Activated CD8-positive, alpha-beta memory T cell treated with anti-CD3 and anti-CD28 coated beads, Interleukin-2, amount 50 U/mL, for 48 hours (primary cell): ENCODE measurements around the gene SLC22A15.
"Not testable (repeated sequence)": the region's sequence is repeated elsewhere in the genome, so short reads cannot be mapped to it uniquely, and the experiment has no call there.

Source experiments
- DNase-seq: peaks from one replicate; pipeline ENCODE4 v3.0.0-alpha.2; 2020

Gene SLC22A15

DNA sequence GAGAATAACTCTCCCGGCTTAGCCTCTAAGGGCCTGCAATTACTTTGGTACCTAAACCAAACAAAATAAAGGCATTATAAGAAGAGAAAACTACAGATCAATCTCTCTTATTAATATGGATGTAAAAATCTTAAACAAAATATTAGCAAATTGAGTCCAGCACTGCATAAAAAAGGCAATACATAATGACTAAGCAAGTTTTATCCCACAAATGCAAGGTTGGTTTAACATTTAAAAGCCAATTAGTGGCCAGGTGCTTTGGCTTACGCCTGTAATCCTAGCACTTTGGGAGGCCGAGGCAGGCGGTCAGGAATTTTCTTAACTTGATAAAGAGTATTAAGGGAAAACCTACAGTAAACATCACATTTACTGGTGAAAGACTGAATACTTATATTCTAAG lies 67.8 kb downstream of the SLC22A15 start:
- no peak for DNase-seq

DNA sequence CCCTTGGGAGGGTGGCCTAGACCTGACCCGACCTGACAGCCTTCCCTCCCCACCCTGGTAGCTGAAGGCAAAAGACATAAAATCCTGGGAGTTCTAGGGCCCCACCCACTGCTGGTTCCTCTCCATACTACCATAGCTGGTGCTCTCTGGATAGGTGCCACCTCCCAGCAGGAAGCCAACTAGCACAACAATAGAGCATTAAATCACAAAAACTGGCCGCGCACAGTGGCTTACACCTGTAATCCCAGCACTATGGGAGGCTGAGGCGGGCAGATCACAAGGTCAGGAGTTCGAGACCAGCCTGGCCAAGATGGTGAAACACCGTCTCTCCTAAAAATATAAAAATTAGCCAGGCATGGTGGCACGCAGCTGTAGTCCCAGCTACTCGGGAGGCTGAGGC lies 70.6 kb downstream of the SLC22A15 start:
- not testable (repeated sequence) for DNase-seq

DNA sequence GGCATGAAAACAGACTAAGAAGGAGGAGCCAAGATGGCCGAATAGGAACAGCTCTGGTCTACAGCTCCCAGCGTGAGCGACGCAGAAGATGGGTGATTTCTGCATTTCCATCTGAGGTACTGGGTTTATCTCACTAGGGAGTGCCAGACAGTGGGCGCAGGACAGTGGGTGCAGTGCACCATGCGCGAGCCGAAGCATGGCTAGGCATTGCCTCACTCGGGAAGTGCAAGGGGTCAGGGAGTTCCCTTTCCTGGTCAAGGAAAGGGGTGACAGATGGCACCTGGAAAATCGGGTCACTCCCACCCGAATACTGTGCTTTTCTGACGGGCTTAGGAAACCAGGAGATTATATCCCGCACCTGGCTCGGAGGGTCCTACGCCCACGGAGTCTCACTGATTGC lies 75.6 kb downstream of the SLC22A15 start:
- not testable (repeated sequence) for DNase-seq

DNA sequence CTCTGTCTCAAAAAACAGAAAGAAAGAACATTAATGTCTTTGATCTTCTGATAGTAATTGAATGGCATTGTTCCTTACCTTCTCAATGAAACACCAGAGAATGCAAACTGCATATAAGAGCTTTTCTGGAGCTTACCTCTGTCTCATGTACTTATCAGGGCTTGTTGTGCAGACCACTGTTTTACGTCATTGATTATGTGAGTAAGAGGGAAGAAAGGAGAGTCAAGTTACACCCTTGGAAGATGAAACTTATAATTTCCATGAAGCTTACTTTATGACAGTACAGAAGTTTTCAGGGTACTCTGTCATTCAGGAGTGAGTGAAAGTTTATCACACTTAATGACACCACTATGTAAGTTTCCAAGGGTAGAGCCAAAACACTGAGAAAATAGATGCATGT lies 85.9 kb downstream of the SLC22A15 start:
- no peak for DNase-seq

DNA sequence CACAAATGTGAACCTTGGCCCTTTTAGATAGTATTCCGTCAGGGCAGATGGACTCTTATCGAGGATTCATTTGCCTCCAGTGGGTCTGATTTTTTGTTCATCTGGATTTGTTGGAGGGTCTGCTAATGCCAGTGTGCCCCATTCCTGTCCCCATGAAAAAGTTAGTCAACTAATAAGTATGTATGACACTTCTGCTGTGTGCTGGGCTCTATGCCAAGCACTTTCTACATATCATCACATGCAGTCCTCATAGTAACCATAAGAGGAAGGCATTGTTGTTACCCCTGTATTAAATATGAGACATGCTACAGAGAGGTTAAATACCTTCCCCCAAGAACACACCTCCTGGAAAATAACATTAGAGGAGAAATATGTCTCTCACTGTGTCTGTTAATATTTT lies 88.3 kb downstream of the SLC22A15 start:
- DNase-seq: no peak

DNA sequence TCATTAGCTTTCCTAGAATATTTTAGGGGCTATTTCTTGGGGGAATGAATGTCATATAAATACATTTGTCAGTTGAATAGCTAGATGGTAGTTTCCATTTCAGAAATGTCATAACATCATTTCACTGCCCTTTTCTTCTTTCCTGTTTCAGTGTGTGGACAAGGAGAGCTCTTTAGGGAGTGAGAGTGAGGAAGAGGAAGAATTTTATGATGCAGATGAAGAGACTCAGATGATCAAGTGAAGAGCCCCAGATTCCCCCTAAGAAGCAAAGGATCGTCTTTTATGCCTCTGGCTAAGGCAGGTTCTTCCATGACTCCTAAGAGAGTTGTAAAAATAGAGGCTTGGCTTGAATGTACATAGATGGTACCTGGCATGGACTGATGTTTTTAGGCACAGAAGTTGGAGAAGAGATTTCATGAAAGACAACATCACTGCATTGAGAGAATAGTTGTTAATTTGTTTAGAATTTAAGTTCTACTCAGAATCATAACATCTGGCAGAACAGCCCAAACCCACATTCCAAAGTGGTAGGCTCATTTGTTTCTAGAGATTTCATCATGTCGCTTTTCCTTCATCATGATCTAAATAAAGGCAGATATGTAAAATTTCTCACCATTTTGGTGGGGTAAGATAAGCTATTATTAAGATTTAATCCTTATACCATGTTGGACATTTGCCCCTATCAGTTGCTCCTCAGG lies 90.7 kb downstream of the SLC22A15 start:
- DNase-seq: no peak

DNA sequence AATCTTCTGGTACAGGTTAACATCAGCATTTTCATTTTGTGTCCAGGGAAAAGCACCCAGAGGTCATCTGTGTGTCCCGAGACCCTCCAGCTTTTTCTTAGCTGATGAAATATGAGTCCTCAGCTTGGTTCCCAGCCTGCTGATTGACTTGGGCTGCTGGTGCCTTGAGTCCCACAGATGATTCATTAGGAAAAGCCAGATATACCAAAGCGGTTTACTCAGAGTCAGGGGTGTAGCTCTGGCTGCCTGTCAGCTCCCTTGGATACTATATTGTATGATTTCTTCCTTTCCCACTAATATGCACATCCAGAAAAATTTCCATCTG lies 91.2 kb downstream of the SLC22A15 start:
- no peak for DNase-seq

DNA sequence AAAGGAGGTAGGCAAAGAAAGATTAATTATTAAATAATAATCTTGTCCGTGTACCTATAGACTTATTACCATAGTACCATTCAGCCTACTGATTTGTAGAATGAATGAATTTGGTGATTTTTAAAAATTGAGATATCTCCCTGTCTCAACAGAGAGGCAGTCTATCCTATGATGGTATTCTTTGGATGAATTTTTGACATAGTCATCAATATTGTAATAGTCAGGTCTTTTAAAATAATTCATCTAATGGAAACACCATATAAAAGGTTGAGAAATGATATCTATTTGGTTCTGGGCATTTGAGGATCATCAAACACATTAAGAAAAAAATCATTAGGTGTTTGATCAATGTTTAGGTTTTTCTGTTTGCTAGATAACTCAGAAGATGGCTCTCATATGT lies 99.3 kb downstream of the SLC22A15 start:
- DNase-seq: no peak

DNA sequence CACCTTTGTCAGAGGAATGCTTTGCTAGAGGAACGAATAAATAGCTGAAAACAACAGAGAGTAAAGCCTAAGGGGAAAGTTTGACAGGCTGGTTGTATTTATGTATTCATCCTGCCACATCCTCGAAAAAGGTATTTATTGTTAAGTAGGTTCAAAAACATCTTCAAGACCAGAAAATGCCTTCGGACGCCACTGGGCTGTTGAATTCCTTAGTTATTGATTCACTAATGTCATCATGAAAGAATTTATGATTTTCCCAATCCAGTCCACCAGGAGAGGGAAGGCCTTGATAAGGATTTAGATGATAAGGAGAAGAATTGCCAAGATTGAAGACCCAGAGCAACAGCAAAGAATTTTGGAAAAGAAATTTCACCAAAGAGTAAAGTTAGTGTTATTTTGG lies 99.7 kb downstream of the SLC22A15 start:
- no peak for DNase-seq

DNA sequence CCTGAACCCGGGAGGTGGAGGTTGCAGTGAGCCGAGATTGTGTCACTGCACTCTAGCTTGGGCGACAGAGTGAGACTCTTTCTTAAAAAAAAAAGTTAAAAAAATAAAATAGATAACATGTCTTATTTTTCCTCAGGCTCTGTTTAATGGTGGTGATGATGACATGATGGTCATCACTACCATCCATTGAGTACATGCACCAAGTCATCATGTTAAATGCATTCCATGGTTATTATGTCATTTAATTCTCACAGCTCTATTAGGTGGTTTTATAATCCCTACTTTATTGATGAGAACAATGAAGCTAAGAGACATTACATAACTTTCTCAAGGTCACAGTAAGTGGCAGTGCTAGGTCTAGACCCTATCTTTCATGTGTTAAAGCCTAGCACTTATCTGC lies 100.5 kb downstream of the SLC22A15 start:
- no peak for DNase-seq

DNA sequence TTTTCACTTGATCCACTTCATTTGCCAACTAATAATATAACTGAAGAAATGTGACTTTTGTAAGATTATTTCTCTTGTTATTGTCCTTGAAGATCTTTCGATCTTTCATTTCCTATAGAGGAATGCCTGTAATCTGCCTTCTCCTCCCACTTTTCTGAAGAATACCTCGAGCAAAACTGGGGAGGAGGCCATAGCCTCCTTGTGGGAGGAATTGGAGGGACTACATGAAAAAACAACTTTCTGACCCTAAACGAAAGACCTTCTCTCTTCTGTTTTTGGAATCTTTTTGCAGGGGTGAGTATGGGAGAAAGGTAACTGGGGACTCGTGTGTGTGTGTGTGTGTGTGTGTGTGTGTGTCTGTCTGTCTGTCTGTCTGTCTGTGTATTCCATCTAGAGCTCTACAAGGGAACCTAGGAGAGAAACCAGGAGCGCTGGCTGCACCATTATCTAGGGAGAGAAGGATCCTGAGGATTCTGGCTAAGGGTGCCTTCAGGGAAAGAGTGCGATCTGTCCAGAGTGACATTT lies 102.4 kb downstream of the SLC22A15 start:
- no peak for DNase-seq

DNA sequence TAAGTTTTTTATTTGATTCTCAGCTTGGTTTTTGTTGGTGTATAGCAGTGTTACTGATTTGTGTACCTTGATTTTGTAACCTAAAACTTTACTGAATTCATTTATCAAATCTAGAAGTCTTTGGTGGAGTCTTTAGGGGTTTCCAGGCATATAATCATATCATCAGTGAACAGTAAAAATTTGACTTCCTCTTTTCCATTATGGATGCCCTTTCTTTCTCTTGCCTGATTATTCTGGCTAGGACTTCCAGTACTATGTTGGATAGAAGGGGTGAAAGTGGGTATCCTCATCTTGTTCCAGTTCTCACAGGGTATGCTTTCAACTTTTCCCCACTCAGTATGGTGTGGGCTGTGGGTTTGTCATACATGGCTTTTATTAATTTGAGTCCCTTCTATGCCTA lies 111.3 kb downstream of the SLC22A15 start:
- DNase-seq: no peak

DNA sequence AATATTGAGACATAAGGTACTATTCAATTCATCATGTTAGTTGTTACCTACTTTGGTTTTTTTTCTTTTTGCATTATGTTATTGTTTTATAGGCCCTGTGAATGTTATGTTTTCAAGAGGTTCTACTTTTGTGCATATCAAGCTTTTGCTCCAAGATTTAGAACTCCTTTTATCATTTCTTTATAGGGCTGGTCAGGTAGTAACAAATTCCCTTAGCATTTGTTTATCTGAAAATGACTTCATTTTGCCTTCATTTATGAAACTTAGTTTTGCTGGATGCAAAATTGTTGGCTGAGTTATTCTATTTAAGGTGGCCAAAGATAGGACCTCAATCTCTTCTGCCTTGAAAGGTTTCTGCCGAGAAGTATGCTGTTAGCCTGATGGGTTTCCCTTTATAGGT lies 113.6 kb downstream of the SLC22A15 start:
- DNase-seq: no peak

DNA sequence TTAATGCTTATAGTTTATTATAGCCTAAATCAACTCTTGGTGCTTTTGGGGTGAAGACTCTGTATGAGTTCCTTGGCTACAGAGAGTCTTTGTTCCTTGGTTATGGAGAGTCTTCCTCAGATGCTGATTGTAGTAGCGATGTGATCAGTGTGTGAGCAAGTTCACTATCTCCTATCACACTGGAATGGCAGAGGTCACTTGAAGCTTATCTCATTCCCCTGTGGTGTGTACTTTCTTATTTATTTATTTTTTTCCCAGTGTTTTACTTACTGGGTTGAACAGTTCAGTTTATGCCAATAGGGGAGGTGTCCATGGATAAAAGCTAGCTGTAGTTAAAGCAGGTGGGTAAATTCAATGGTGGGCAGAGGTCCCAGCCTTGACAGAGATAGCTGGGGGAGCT lies 114.8 kb downstream of the SLC22A15 start:
- no peak for DNase-seq

DNA sequence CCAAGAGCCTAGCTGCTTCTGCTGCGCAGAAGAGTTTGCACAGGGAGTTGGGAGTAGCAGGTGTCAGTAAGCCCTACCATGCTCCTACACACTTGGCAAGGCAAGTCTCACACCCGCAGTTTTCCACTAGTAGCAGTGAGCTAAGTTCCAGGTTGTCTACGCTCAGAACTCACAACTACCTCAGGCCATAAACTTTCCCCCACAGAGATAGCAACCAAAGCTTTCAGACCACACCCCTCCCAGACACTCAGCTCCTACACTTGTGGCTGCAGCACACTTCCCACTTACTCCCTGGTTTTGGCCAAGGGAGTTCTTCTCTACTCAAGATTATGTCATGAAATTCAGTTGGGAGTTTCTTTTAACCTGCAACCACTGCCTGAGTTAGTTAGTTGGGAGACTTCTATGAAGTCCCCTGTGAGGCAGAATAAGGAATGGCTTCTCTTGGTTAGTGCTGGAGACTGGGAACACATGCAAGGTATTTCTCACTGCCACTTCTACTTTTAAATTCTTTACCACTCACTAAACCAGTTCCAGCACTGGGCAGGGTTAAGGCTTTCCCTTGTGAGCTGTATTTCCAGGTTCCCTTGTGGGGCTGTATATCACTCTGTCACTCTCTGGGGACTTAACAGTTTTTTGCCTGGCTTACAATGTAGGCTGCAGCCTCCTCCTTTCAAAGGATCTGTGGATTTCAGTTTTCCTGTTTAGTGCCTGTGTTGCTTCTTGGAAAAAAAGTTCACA lies 116.6 kb downstream of the SLC22A15 start:
- DNase-seq: no peak

DNA sequence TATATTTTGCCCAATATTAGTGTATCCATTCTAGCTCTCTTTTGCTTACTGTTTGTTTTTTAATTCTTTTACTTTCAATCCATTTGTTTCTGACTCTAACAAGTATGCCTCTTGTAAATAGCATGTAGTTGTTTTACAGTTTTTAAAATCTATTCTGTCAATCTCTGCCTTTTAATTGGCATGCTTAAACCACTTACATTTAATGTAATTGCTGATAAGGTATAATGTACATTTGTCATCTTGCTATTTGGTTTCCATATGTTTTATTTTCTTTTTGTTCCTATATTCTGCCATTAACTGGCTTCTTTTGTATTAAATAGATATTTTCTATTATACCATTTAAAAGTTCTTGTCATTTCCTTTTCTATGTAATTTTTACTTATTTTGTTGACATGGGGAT lies 118.7 kb downstream of the SLC22A15 start:
- no peak for DNase-seq

DNA sequence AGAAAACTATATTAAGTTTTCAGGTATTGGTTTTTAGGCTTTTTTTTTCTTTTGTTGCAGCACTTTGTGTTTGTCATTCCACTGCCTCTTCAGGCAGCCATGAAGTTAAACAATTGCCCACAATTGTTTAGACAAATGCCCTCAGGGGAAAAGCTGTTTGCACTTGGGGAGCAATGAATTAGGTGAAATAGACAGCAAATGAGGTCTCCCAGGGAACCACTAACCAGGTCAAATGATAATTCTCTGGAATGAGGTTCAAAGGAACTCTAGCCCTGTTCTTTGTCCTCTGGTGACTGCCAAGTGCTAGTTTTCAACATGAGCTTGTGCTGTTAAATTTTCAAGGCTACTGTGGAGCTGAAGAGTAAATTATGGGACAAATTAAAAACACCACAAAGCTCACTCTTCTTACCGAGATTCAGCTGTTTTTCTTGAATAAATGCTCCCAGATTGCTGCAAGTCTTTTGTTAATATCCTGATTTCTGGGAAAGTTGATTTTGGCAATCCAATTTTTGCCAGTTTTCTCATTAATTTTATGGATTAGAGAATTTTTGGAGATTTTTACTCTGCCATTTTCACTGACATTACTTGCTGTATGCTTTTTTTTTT lies 119.8 kb downstream of the SLC22A15 start:
- no peak for DNase-seq

DNA sequence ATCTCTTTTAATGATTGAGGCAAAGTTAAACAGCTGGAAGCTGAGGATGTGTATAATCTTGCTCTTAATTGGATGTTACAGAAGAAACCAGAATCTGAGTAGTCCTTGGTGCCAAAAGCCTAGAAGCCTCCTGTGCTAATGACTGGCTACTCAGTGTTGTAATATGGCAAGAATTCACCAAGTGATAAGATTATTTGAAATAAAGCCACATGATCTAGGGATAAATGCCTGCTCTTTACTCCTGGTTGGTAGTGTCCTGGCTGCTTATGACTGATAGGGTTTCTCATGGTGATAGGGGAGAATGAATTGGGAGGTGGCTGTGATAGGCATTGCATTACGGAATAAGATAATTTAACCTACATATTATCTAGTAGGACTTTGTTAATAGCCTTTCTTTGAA lies 121.3 kb downstream of the SLC22A15 start:
- DNase-seq: no peak

DNA sequence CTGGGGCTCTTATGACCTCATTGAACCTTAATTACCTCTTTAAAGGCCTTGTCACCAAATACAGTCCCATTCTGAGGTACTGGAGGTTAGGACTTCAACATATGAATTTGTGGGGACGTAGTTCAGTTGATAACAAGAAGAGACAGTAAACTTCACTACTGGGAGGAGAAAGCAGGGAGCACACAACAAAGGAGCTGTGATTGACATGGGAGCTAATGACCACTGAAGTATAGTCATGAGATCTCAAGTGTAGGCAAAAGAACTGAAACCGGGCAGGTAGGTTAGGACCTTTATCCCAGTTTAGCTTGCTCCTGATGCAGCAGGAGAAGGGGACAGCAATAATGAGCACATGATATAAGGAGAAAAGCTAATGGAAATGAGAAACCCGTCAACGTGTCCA lies 123.1 kb downstream of the SLC22A15 start:
- DNase-seq: no peak

DNA sequence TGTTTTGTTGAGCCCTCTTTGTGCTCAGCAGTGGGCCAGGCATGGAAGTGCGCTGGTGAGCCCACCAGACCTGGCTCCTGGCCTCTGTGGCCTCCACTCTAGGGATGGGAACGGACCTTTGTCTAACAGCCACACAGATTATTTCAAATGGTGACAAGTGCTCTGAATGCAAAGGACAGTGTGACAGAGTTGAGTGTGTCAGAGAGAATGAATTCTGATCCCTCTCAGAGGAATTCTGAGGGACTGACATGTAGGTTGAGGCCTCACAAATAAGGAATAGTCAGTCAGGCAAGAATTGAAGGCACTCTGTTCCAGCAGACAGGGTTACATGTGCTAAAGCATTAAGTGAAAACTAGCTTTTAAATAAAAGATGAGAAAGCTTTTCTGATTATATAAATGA lies 123.6 kb downstream of the SLC22A15 start:
- DNase-seq: no peak

DNA sequence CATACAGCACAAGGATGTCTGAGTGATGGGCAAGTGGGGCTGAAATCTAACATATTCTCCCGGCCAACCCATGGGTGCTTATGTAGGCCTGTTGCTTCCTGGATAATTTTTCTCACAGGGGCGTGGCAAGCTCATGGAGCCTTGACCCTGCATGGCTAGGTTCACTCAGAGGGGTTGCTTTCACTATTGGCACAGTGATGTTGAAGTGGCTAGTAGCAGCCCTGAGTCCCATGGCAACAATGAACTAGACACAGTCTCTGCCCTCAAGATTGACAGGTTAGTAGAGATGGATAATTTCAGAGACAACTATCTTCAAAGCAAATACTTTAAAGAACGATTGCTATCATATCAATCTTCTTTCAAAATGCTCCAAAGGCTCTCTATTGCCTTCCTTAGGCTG lies 128.4 kb downstream of the SLC22A15 start:
- no peak for DNase-seq

DNA sequence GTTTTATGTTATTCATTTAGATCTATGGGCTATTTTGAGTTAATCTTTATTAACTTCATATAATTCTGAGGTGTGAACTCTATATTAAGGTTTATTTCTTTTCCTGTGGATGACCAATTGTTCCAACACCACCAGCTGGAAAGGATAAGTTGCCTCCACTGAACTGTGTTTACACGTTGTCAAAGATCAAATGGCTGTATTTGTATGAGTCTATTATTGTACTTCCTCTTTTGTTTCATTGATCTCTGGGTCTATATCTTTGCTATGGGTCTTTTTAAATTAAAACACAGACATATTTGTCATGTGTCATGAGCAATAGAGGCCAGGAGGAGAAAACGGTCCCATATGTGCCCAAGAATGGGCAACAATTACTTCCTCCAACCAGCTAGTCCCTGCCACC lies 129.7 kb downstream of the SLC22A15 start:
- no peak for DNase-seq

DNA sequence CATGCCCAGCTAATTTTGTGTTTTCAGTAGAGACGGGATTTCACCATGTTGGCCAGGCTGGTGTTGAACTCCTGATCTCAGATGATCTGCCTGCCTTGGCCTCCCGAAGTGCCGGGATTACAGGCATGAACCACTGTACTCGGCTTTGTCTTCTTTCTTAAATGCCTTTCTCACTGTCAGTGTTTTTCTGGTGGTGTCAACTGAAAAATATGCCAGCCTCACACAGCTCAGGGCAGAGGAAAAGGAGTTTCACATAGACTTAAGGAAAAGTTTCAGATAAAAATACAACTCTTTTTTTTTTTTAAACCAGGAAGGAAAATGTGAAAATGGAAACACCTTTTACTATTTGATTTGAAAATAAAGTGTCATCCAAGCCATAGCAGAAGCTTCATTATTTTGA lies 130.3 kb downstream of the SLC22A15 start:
- DNase-seq: no peak

DNA sequence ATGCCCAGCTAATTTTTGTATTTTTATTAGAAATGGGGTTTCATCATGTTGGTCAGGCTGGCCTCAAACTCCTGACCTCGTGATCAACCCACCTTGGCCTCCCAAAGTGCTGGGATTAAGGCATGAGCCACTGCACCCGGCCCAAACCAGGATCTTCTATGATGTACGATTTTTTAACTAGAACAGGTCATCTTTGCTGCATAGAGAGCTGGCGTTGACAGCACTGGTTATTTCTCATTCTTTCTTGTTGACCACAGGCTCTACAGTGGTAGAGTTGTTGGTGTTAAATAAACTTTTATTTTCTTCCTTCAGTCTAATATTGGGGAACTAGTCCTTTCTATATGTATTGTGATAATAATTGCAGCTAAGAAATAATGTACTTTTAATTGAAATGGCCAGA lies 131.1 kb downstream of the SLC22A15 start:
- DNase-seq: no peak
